ENCODE measurements around the gene PLOD1. TPM values are rescaled to one million over a fixed set of nuclear protein-coding genes. Genes with fewer than 3 reads are reported as not detected.
"Not testable (repeated sequence)": the region's sequence is repeated elsewhere in the genome, so short reads cannot be mapped to it uniquely, and the experiment has no call there.

Gene PLOD1
- total RNA-seq, 1 donor from 2014 or later: 203 TPM

DNA sequence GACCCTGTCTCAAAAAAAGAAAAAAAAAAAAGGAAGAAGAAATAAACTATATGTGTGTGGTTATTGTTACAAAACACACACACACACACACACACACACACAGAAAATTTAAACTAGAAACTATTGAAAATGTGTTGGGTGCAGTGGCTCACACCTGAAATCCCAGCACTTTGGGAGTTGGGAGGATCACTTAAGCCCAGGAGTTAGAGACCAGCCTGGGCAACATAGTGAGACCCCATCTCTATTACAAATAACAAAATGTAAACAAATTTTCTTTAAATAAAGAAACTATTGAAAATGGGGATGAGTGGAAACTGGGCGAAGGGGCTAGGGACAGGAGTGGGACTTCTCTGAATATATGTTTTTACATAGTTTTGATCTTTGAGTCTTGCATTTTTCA lies 31.3 kb upstream of the PLOD1 start:
- Mint-ChIP-seq H3K4me1 (peaks cover 4% of the 10 kb centered on the region), H3K27me3 (ENCODE audit: low read depth) (peaks cover 25% of the 10 kb centered on the region), H3K4me3 (no peak overlapping the region), H3K9me3 (no peaks in the 10 kb centered on the region), H3K27ac (no peak overlapping the region), H3K36me3 (no peaks in the 10 kb centered on the region)
- TF ChIP-seq, protein P1, sequence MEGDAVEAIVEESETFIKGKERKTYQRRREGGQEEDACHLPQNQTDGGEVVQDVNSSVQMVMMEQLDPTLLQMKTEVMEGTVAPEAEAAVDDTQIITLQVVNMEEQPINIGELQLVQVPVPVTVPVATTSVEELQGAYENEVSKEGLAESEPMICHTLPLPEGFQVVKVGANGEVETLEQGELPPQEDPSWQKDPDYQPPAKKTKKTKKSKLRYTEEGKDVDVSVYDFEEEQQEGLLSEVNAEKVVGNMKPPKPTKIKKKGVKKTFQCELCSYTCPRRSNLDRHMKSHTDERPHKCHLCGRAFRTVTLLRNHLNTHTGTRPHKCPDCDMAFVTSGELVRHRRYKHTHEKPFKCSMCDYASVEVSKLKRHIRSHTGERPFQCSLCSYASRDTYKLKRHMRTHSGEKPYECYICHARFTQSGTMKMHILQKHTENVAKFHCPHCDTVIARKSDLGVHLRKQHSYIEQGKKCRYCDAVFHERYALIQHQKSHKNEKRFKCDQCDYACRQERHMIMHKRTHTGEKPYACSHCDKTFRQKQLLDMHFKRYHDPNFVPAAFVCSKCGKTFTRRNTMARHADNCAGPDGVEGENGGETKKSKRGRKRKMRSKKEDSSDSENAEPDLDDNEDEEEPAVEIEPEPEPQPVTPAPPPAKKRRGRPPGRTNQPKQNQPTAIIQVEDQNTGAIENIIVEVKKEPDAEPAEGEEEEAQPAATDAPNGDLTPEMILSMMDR (IDR thresholded peaks at IDR 0.05; ENCODE audit: unreplicated experiment): no peak
- no peak for DNase-seq (ENCODE audit: low spot score in 2 of 2, unreplicated experiment in 2 of 2)

DNA sequence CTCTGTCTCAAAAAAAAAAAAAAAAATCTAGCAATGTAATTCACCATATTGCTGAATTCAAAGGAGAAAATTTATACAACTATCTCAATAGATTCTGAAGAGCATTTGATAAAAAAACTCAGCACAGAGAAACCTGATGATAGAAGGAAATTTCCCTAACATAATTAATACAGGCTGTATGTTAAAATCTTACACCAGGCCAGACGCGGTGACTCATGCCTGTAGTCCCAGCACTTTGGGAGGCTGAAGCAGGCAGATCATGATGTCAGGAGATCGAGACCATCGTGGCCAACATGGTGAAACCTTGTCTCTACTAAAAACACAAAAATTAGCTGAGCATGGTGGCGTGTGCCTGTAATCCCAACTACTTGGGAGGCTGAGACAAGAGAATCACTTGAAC lies 30.4 kb upstream of the PLOD1 start:
- peaks cover 18% of the 10 kb centered on the region for H3K27me3 Mint-ChIP-seq (ENCODE audit: low read depth)
- H3K36me3 Mint-ChIP-seq; H3K4me3 Mint-ChIP-seq; DNase-seq (ENCODE audit: low spot score in 2 of 2, unreplicated experiment in 2 of 2); H3K4me1 Mint-ChIP-seq; H3K9me3 Mint-ChIP-seq; H3K27ac Mint-ChIP-seq: not testable (repeated sequence)

DNA sequence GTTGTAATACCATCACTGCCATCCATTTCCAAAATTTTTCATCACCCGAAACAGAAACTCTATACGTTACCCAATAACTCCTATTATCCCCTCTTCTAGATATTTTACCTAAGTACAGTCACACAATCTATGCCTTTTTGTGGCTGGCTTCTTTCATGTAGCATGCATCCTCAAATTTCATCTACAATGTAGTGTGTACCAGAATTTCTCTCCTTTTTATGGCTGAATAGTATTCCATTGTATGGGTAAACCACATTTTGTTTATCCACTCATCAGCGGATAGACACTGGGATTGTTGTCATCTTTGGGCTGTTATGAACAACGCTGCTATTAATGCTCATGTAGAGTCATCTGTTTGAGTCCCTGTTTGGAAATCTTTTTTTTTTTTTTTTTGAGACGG lies 29.5 kb upstream of the PLOD1 start:
- TF ChIP-seq, protein P1 (IDR thresholded peaks at IDR 0.05; ENCODE audit: unreplicated experiment): no peak
- Mint-ChIP-seq H3K27ac (no peak overlapping the region), H3K9me3 (no peaks in the 10 kb centered on the region), H3K36me3 (no peaks in the 10 kb centered on the region), H3K27me3 (ENCODE audit: low read depth) (peaks cover 9% of the 10 kb centered on the region), H3K4me1 (peaks cover 12% of the 10 kb centered on the region), H3K4me3 (no peak overlapping the region)
- DNase-seq (ENCODE audit: low spot score in 2 of 2, unreplicated experiment in 2 of 2): no peak

DNA sequence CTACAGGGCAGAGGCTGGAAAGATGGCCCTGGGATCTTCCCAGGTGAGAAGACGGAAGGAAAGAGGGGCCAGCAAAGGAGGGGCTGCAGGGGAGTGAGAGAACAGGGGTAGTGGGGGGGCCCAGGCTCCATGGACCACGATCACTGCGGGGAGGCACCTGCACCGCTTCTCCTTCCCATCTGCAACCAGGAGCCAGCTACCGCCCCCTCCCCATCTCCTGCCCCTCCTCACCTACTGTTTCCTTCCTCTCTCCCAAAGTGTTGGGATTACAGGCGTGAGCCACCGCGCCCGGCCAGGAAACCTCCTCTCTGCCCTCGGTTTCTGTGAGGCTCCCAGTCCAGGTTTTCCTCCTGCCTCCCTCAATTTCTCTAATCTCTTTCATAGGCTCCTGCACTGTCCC lies 27.6 kb upstream of the PLOD1 start:
- DNase-seq (ENCODE audit: low spot score in 2 of 2, unreplicated experiment in 2 of 2): no peak
- H3K27me3 Mint-ChIP-seq (ENCODE audit: low read depth): peaks cover 4% of the 10 kb centered on the region
- peak overlapping the region; percentile 44 for H3K27ac Mint-ChIP-seq
- no peaks in the 10 kb centered on the region for H3K36me3 Mint-ChIP-seq
- peaks cover 13% of the 10 kb centered on the region for H3K4me1 Mint-ChIP-seq
- no peak overlapping the region for H3K4me3 Mint-ChIP-seq
- no peaks in the 10 kb centered on the region for H3K9me3 Mint-ChIP-seq
- TF ChIP-seq, protein P1 (IDR thresholded peaks at IDR 0.05; ENCODE audit: unreplicated experiment): no peak

DNA sequence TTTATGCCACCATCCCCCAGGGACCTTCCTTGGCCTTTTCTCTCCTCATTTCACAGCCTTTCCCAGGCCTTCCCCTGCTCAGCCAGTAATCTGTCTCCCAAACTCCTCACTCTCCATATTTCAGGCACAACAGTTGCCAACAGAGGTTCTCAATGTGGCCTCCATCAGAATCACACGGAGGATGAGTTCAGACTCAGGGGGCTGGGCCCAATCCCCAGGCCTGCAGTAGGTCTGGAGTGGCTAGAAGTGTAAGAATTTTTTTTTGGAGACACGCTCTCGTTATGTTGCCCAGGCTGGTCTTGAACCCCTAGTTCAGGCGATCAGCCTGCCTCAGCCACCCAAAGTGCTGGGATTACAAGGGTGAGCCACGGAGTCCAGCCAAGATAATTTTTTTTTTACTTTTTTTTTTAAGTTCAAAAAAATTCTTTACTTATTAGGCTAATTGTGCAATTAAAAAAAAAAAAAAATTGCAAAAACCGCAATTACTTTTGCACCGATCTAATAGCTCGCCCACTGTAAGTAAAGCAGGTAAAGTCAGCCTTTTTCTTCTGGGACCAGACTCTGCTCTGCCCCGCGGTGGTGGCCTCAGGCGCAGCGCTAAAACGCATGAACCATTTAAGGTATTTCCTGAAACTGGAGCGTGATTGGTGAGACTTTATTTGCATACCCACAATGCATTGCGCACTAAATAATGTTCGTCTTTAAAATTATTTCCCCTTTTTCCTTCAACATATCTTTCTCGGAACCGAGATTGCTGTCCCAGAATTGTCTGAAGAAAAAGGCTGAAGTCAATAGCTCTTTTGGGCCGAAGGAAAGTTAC lies 27.0 kb upstream of the PLOD1 start:
- TF ChIP-seq, protein P1 (IDR thresholded peaks at IDR 0.05; ENCODE audit: unreplicated experiment): peak; percentile 75
- DNase-seq (ENCODE audit: low spot score in 2 of 2, unreplicated experiment in 2 of 2): peak; percentile 77 to 92
- H3K9me3 Mint-ChIP-seq: no peaks in the 10 kb centered on the region
- peak overlapping the region; percentile 70 for H3K4me3 Mint-ChIP-seq
- H3K36me3 Mint-ChIP-seq: no peaks in the 10 kb centered on the region
- H3K27me3 Mint-ChIP-seq (ENCODE audit: low read depth): no peaks in the 10 kb centered on the region
- H3K27ac Mint-ChIP-seq: peak overlapping the region; percentile 100
- H3K4me1 Mint-ChIP-seq: peaks cover 17% of the 10 kb centered on the region

DNA sequence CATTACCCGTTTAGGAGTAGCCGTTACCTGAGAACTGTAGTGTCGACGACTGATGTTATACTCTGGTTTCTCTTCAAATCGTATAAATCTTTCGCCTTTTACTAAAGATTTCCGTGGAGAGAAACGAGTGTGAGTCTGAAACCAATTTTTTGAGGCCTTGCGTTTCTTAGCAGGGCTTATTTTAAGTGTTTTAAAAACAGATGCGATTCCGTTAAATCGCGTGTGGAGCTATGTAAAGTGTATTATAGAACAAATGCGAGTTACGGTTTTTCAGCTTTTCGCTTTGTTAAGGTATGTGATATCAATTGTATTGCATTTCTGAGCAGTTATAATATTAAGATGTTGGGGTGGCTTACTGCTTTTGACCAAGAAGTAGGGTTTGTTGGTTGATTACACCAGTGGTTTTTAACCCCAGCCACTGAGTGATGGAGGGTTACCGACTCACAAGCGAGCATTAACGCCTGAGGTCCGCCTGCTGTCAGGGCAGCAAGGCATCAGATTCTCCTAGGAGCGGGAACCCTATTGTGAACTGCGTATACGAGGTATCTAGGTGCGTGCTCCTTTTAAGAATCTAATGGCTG lies 26.3 kb upstream of the PLOD1 start:
- TF ChIP-seq, protein P1 (IDR thresholded peaks at IDR 0.05; ENCODE audit: unreplicated experiment): no peak
- DNase-seq (ENCODE audit: low spot score in 2 of 2, unreplicated experiment in 2 of 2): peak; percentile 42 to 58
- peak overlapping the region; percentile 70 for H3K4me3 Mint-ChIP-seq
- H3K36me3 Mint-ChIP-seq: no peaks in the 10 kb centered on the region
- H3K4me1 Mint-ChIP-seq: peaks cover 22% of the 10 kb centered on the region
- no peaks in the 10 kb centered on the region for H3K9me3 Mint-ChIP-seq
- peak overlapping the region; percentile 100 for H3K27ac Mint-ChIP-seq
- no peaks in the 10 kb centered on the region for H3K27me3 Mint-ChIP-seq (ENCODE audit: low read depth)

DNA sequence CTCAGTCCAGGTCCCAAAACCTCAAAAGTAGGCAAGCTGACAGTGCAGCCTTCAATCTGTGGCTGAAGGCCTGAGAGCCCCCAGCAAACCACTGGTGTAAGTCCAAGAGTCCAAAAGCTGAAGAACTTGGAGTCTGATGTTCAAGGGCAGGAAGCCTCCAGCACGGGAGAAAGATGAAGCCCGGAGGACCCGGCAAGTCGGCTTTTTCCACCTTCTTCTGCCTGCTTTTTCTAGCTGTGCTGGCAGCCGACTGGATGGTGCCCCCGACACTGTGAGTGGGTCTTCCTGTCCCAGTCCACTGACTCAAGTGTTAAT lies 23.6 kb upstream of the PLOD1 start:
- H3K27me3 Mint-ChIP-seq (ENCODE audit: low read depth); H3K36me3 Mint-ChIP-seq; H3K4me3 Mint-ChIP-seq; DNase-seq (ENCODE audit: low spot score in 2 of 2, unreplicated experiment in 2 of 2); H3K9me3 Mint-ChIP-seq: not testable (repeated sequence)
- H3K27ac Mint-ChIP-seq: peak overlapping the region; percentile 43
- H3K4me1 Mint-ChIP-seq: peaks cover 24% of the 10 kb centered on the region
